ENCODE data around the gene PIANP. TPM values are rescaled to one million over a fixed set of nuclear protein-coding genes. Genes with fewer than 3 reads are reported as not detected.
"Not testable (repeated sequence)": the region's sequence is repeated elsewhere in the genome, so short reads cannot be mapped to it uniquely, and the experiment has no call there.

The PIANP gene
- total RNA-seq = 1 to 10 TPM in 1 of 2 donors, not detected in 1; 3.1 TPM

GRCh38 chr12:6700646-6701051 is at the start of gene PIANP:
Gene PIANP (minus strand): TSS chr12:6700815. CDS start chr12:6698061, 2,754 bp downstream.
- no peak for TF ChIP-seq CTCF (IDR thresholded peaks at IDR 0.05)
- TF ChIP-seq POLR2AphosphoS5 (IDR thresholded peaks at IDR 0.05) = no peak
- no peak for TF ChIP-seq POLR2A (IDR thresholded peaks at IDR 0.05)
- peak within 1 kb of the TSS; percentile 27 to 33 for H3K4me3 ChIP-seq
- no peaks in the 10 kb centered on the region for H3K9me3 ChIP-seq
- under 1% methylated on average over 15 of the region's 43 CpGs for WGBS
- H3K36me3 ChIP-seq = no peaks in the 10 kb centered on the region
- no peak for DNase-seq (ENCODE audit: low spot score)
- intact Hi-C loops (cut with DNase I) = no loop called here
- H3K4me1 ChIP-seq (replicated peaks) = no peaks in the 10 kb centered on the region
- H3K27me3 ChIP-seq (replicated peaks; ENCODE audit: insufficient read depth) = peaks cover 23% of the 10 kb centered on the region
- no peak within 1 kb of the TSS for H3K27ac ChIP-seq

- DNase-seq (ENCODE audit: low spot score) = no peak
- no peak for TF ChIP-seq POLR2AphosphoS5 (IDR thresholded peaks at IDR 0.05)
- no peak for TF ChIP-seq CTCF (IDR thresholded peaks at IDR 0.05)
- TF ChIP-seq POLR2A (IDR thresholded peaks at IDR 0.05) = no peak
- H3K27me3 ChIP-seq (replicated peaks; ENCODE audit: insufficient read depth) = no peaks in the 10 kb centered on the region
- H3K4me3 ChIP-seq = no peak overlapping the region
- peaks cover 14 to 22% of the 10 kb centered on the region in 2 donors for H3K36me3 ChIP-seq
- H3K27ac ChIP-seq = no peak overlapping the region
- H3K9me3 ChIP-seq = no peaks in the 10 kb centered on the region
- H3K4me1 ChIP-seq (replicated peaks) = peaks cover under 1% of the 10 kb centered on the region
- 94% methylated on average over 24 of the region's 28 CpGs for WGBS
- intact Hi-C loops (cut with DNase I) = no loop called here
Observed at GRCh38 chr12:6748761-6749160, 48.1 kb upstream of the PIANP start.

GRCh38 chr12:6747216-6747615 is 46.6 kb upstream of the PIANP start:
- Histone ChIP-seq H3K36me3 (peaks cover 14 to 22% of the 10 kb centered on the region in 2 donors), H3K4me1 (replicated peaks) (no peaks in the 10 kb centered on the region), H3K4me3 (no peak overlapping the region), H3K27me3 (replicated peaks; ENCODE audit: insufficient read depth) (no peaks in the 10 kb centered on the region), H3K9me3 (no peaks in the 10 kb centered on the region), H3K27ac (no peak overlapping the region)
- 57% methylated on average over 4 of the region's 4 CpGs for WGBS
- DNase-seq (ENCODE audit: low spot score) = no peak
- intact Hi-C loops (cut with DNase I) = no loop called here
- TF ChIP-seq POLR2AphosphoS5 (IDR thresholded peaks at IDR 0.05) (no peak), POLR2A (IDR thresholded peaks at IDR 0.05) (no peak), CTCF (IDR thresholded peaks at IDR 0.05) (no peak)

GRCh38 chr12:6745741-6746525 is 45.3 kb upstream of the PIANP start:
- no peak for TF ChIP-seq POLR2A (IDR thresholded peaks at IDR 0.05)
- no peak for TF ChIP-seq CTCF (IDR thresholded peaks at IDR 0.05)
- no peak for TF ChIP-seq POLR2AphosphoS5 (IDR thresholded peaks at IDR 0.05)
- Histone ChIP-seq H3K27ac (no peak overlapping the region), H3K4me3 (no peak overlapping the region), H3K36me3 (peaks cover 14 to 22% of the 10 kb centered on the region in 2 donors), H3K4me1 (replicated peaks) (no peaks in the 10 kb centered on the region), H3K9me3 (no peaks in the 10 kb centered on the region), H3K27me3 (replicated peaks; ENCODE audit: insufficient read depth) (no peaks in the 10 kb centered on the region)
- DNase-seq (ENCODE audit: low spot score) = no peak
- intact Hi-C loops (cut with DNase I) = no loop called here
- WGBS = 67% methylated on average over 13 of the region's 13 CpGs

GRCh38 chr12:6743300-6743699 is 42.7 kb upstream of the PIANP start:
- H3K4me1 ChIP-seq (replicated peaks); H3K9me3 ChIP-seq; DNase-seq (ENCODE audit: low spot score); intact Hi-C loops (cut with DNase I); H3K27ac ChIP-seq; H3K36me3 ChIP-seq; H3K27me3 ChIP-seq (replicated peaks; ENCODE audit: insufficient read depth); H3K4me3 ChIP-seq: not testable (repeated sequence)
- WGBS = 57% methylated on average over 7 of the region's 7 CpGs
